Measurements from ENCODE around the gene DCTD. TPM values are rescaled to one million over a fixed set of nuclear protein-coding genes. Genes with fewer than 3 reads are reported as not detected.
A peak's percentile ranks its signal among the peaks of the same experiment; 100 is the strongest.

DCTD gene
- total and polyA plus RNA-seq, 2 of the 13 experiments (the other 11 are each of a cell fraction or from before 2014, with no cell fraction given), result 85.1 to 95.3 TPM

DNA sequence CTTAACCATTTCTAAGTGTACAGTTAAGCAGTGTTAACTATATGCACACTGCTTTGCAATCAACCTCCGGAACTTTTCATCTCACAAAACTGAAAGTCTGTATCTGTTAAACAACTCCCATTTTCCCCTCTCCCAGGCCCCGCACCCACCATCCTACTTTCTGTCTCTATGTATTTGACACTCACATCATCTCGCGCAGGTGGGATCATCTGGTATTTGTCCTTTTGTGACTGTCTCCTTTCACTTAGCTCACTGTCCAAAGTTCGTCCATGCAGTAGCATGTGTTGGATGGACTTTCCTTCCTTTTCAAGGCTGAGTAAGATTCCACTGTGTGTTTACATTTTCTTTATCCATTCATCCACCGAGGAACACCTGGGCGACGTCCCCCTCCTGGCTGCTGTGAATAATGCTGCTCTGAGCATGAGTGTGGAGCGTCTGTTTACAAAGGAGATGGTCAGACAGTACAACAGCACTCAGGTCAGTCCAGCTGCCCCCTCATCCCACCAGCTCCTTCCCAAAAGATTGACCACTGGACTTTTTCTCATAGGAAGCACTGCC, 39.8 kb downstream of the DCTD start (continued):
- TF ChIP-seq, protein P1, sequence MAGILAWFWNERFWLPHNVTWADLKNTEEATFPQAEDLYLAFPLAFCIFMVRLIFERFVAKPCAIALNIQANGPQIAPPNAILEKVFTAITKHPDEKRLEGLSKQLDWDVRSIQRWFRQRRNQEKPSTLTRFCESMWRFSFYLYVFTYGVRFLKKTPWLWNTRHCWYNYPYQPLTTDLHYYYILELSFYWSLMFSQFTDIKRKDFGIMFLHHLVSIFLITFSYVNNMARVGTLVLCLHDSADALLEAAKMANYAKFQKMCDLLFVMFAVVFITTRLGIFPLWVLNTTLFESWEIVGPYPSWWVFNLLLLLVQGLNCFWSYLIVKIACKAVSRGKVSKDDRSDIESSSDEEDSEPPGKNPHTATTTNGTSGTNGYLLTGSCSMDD (CRISPR knock-in tag; IDR thresholded peaks at IDR 0.05), result no peak
- TF ChIP-seq ZNF564 (CRISPR knock-in tag; IDR thresholded peaks at IDR 0.05) (peak; percentile 41; the same call in 1 of the 2 replicates), ZNF770 (CRISPR knock-in tag; IDR thresholded peaks at IDR 0.05) (peak; percentile 57), NR2C2 (CRISPR knock-in tag; IDR thresholded peaks at IDR 0.05; ENCODE audit: borderline replicate concordance) (0 out of 2 replicates have a peak, but pooled peaks have one; percentile 27), ZNF3 (CRISPR knock-in tag; IDR thresholded peaks at IDR 0.05) (peak; percentile 81; the same call in 1 of the 2 replicates), TEAD3 (CRISPR knock-in tag; optimal IDR thresholded peaks at IDR 0.05; ENCODE audit: borderline replicate concordance) (peak; percentile 91), POLR2AphosphoS2 (IDR thresholded peaks at IDR 0.05; ENCODE audit: low read depth, low read length) (no peak), ZNF598 (CRISPR knock-in tag; IDR thresholded peaks at IDR 0.05; ENCODE audit: borderline replicate concordance) (no peak), ZNF17 (CRISPR knock-in tag; IDR thresholded peaks at IDR 0.05) (no peak), MATR3 (CRISPR knock-in tag; IDR thresholded peaks at IDR 0.05) (no peak), MLLT10 (CRISPR knock-in tag; IDR thresholded peaks at IDR 0.05) (no peak), CEBPG (CRISPR knock-in tag; IDR thresholded peaks at IDR 0.05) (peak; percentile 56; the same call in 1 of the 2 replicates), ZNF512 (CRISPR knock-in tag; IDR thresholded peaks at IDR 0.05) (no peak; the same call in 1 of the 2 replicates), KLF12 (CRISPR knock-in tag; IDR thresholded peaks at IDR 0.05; ENCODE audit: borderline replicate concordance) (no peak), IKZF5 (CRISPR knock-in tag; IDR thresholded peaks at IDR 0.05) (peak; percentile 77), EP300 (IDR thresholded peaks at IDR 0.05; ENCODE audit: low read depth in 2 of 2, low read length in 2 of 2) (peak in 1 of 2 experiments; percentile 78; a peak in 2 of 4 replicates), EP300 (CRISPR knock-in tag; IDR thresholded peaks at IDR 0.05; ENCODE audit: borderline replicate concordance) (peak; percentile 77), ATAD3A (CRISPR knock-in tag; IDR thresholded peaks at IDR 0.05) (no peak)
- TF ChIP-seq, protein P2, sequence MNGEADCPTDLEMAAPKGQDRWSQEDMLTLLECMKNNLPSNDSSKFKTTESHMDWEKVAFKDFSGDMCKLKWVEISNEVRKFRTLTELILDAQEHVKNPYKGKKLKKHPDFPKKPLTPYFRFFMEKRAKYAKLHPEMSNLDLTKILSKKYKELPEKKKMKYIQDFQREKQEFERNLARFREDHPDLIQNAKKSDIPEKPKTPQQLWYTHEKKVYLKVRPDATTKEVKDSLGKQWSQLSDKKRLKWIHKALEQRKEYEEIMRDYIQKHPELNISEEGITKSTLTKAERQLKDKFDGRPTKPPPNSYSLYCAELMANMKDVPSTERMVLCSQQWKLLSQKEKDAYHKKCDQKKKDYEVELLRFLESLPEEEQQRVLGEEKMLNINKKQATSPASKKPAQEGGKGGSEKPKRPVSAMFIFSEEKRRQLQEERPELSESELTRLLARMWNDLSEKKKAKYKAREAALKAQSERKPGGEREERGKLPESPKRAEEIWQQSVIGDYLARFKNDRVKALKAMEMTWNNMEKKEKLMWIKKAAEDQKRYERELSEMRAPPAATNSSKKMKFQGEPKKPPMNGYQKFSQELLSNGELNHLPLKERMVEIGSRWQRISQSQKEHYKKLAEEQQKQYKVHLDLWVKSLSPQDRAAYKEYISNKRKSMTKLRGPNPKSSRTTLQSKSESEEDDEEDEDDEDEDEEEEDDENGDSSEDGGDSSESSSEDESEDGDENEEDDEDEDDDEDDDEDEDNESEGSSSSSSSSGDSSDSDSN (CRISPR knock-in tag; IDR thresholded peaks at IDR 0.05), result no peak
- TF ChIP-seq, protein P3, sequence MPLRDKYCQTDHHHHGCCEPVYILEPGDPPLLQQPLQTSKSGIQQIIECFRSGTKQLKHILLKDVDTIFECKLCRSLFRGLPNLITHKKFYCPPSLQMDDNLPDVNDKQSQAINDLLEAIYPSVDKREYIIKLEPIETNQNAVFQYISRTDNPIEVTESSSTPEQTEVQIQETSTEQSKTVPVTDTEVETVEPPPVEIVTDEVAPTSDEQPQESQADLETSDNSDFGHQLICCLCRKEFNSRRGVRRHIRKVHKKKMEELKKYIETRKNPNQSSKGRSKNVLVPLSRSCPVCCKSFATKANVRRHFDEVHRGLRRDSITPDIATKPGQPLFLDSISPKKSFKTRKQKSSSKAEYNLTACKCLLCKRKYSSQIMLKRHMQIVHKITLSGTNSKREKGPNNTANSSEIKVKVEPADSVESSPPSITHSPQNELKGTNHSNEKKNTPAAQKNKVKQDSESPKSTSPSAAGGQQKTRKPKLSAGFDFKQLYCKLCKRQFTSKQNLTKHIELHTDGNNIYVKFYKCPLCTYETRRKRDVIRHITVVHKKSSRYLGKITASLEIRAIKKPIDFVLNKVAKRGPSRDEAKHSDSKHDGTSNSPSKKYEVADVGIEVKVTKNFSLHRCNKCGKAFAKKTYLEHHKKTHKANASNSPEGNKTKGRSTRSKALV (CRISPR knock-in tag; IDR thresholded peaks at IDR 0.05), result no peak

All from HepG2 (cell line).